ENCODE results near the gene ZNF337. TPM values are rescaled to one million over a fixed set of nuclear protein-coding genes. Genes with fewer than 3 reads are reported as not detected.

ZNF337 gene
- total RNA-seq, 1 experiment from 2014 or later = 9.1 TPM

GRCh38 chr20:25725639-25726038, 29.0 kb upstream of the ZNF337 start:
- Histone ChIP-seq H3K36me3 (ENCODE audit: control insufficient read depth, insufficient read depth, low read length) (no peaks in the 10 kb centered on the region), H3K27me3 (ENCODE audit: control insufficient read depth, insufficient read depth, low read length) (no peaks in the 10 kb centered on the region), H3K4me1 (ENCODE audit: control insufficient read depth, insufficient read depth, low read length) (no peaks in the 10 kb centered on the region), H3K9me3 (ENCODE audit: control insufficient read depth, insufficient read depth, low read depth, low read length) (peaks cover 10% of the 10 kb centered on the region; the same call in 1 of the 2 replicates), H3K27ac (ENCODE audit: low read length) (no peak overlapping the region), H3K4me3 (ENCODE audit: low read depth in 2 of 2, low read length in 2 of 2) (no peak overlapping the region)
- no peak for TF ChIP-seq TCF7L2 (IDR thresholded peaks at IDR 0.05; ENCODE audit: low read depth, low read length)
- TF ChIP-seq POLR2AphosphoS5 (IDR thresholded peaks at IDR 0.05; ENCODE audit: low read depth, low read length) = no peak
- TF ChIP-seq CTCF (IDR thresholded peaks at IDR 0.05) = no peak
- TF ChIP-seq SIN3A (IDR thresholded peaks at IDR 0.05; ENCODE audit: borderline replicate concordance, insufficient read depth, low read depth, low read length) = no peak
- TF ChIP-seq REST (IDR thresholded peaks at IDR 0.05; ENCODE audit: insufficient read depth in 1 of 2, low read depth in 2 of 2, low read length in 1 of 2) = no peak
- CTCF ChIA-PET = no interaction called here
- POLR2A ChIA-PET = no interaction called here
- no TSS peak for BruUV-seq (replicated peaks)
- in situ Hi-C loops (cut with HindIII; ENCODE audit: low pct_unique_long_range_greater_than_20kb, low sequenced_read_pairs) (no loop called here), intact Hi-C loops (cut with micrococcal nuclease; ENCODE audit: unreplicated experiment) (no loop called here)
- ATAC-seq = no peak
- no peak for DNase-seq (ENCODE audit: low read depth, low spot score)

GRCh38 chr20:25723975-25724374, 27.3 kb upstream of the ZNF337 start:
- Histone ChIP-seq H3K27ac (ENCODE audit: low read length) (no peak overlapping the region), H3K4me1 (ENCODE audit: control insufficient read depth, insufficient read depth, low read length) (no peaks in the 10 kb centered on the region), H3K4me3 (ENCODE audit: low read depth in 2 of 2, low read length in 2 of 2) (no peak overlapping the region), H3K9me3 (ENCODE audit: control insufficient read depth, insufficient read depth, low read depth, low read length) (peaks cover 10% of the 10 kb centered on the region; the same call in 1 of the 2 replicates), H3K27me3 (ENCODE audit: control insufficient read depth, insufficient read depth, low read length) (no peaks in the 10 kb centered on the region), H3K36me3 (ENCODE audit: control insufficient read depth, insufficient read depth, low read length) (no peaks in the 10 kb centered on the region)
- ChIA-PET CTCF (no interaction called here), POLR2A (no interaction called here)
- no peak for ATAC-seq
- DNase-seq (ENCODE audit: low read depth, low spot score) = no peak
- intact Hi-C loops (cut with micrococcal nuclease; ENCODE audit: unreplicated experiment) (no loop called here), in situ Hi-C loops (cut with HindIII; ENCODE audit: low pct_unique_long_range_greater_than_20kb, low sequenced_read_pairs) (no loop called here)
- no peak for TF ChIP-seq CTCF (IDR thresholded peaks at IDR 0.05)
- no peak for TF ChIP-seq SIN3A (IDR thresholded peaks at IDR 0.05; ENCODE audit: borderline replicate concordance, insufficient read depth, low read depth, low read length)
- no peak for TF ChIP-seq REST (IDR thresholded peaks at IDR 0.05; ENCODE audit: insufficient read depth in 1 of 2, low read depth in 2 of 2, low read length in 1 of 2)
- TF ChIP-seq TCF7L2 (IDR thresholded peaks at IDR 0.05; ENCODE audit: low read depth, low read length) = no peak
- no peak for TF ChIP-seq POLR2AphosphoS5 (IDR thresholded peaks at IDR 0.05; ENCODE audit: low read depth, low read length)
- no TSS peak for BruUV-seq (replicated peaks)

All from Panc1 (cell line).